HepG2 (cell line): ENCODE results near the gene UBE2O. TPM values are rescaled to one million over a fixed set of nuclear protein-coding genes. Genes with fewer than 3 reads are reported as not detected.

Source experiments
- CEBPZ ChIP-seq: IDR thresholded peaks from 2 replicates; pipeline ENCODE4 v1.6.1; 2012; ENCODE audit warnings: low read length, improper control_type of control experiment
- CHD2 ChIP-seq: IDR thresholded peaks from 2 replicates; pipeline ENCODE4 v1.6.1; 2011; ENCODE audit warnings: low read depth, low read length, improper control_type of control experiment
- GTF2F1 ChIP-seq: fragments of 150-350 bp; IDR thresholded peaks from 2 replicates; pipeline ENCODE4 v1.6.1; 2014; ENCODE audit warnings: low read length
- HOXA9 ChIP-seq: sonication (generic); formaldehyde crosslinking; IDR thresholded peaks from 2 replicates; pipeline ENCODE4 v1.8.1; 2022; ENCODE audit warnings: missing genetic modification reagents, mild to moderate bottlenecking, moderate library complexity, borderline replicate concordance
- HOXD1 ChIP-seq: sonication (generic); formaldehyde crosslinking; IDR thresholded peaks from 2 replicates; pipeline ENCODE4 v1.5.0; 2020; ENCODE audit warnings: missing genetic modification reagents
- KAT2B ChIP-seq: fragments of 150-350 bp; IDR thresholded peaks from 2 replicates; pipeline ENCODE4 v1.6.1; 2014; ENCODE audit warnings: low read depth, low read length, borderline replicate concordance
- KAT8 ChIP-seq: IDR thresholded peaks from 2 replicates; pipeline ENCODE4 v1.6.1; 2016; ENCODE audit warnings: missing genetic modification reagents, missing compliant biosample characterization
- MAFF ChIP-seq: IDR thresholded peaks from 2 replicates; pipeline ENCODE4 v1.6.1; 2011; ENCODE audit warnings: low read depth, low read length, improper control_type of control experiment
- NR2C2 ChIP-seq: sonication (generic); formaldehyde crosslinking; IDR thresholded peaks from 2 replicates; pipeline ENCODE4 v1.4.0; 2020; ENCODE audit warnings: missing genetic modification reagents, mild to moderate bottlenecking, moderate library complexity, borderline replicate concordance
- PHF20 ChIP-seq: sonication (generic); formaldehyde crosslinking; IDR thresholded peaks from 2 replicates; pipeline ENCODE4 v1.5.0; 2020; ENCODE audit warnings: mild to moderate bottlenecking, missing genetic modification reagents
- PTBP1 ChIP-seq: fragments of 200-400 bp; formaldehyde crosslinking; IDR thresholded peaks from 2 replicates; pipeline ENCODE4 v1.6.1; 2018; ENCODE audit warnings: low read length, low read depth; ENCODE audit not compliant: poor library complexity, severe bottlenecking
- SMARCE1 ChIP-seq: fragments of 450-650 bp; IDR thresholded peaks from 2 replicates; pipeline ENCODE4 v1.6.1; 2017; ENCODE audit warnings: borderline replicate concordance
- SNAPC5 ChIP-seq: sonication (generic); formaldehyde crosslinking; IDR thresholded peaks from 2 replicates; pipeline ENCODE4 v1.8.1; 2023; ENCODE audit warnings: mild to moderate bottlenecking, missing genetic modification reagents, borderline replicate concordance
- SOX13 ChIP-seq, 3 experiments: fragments of 450-650 bp in 1 of 3; sonication (generic) in 1 of 3; formaldehyde crosslinking in 1 of 3; IDR thresholded peaks in 2 of 3; conservative IDR thresholded peaks in 1 of 3; 2 replicates each; pipeline versions ENCODE4 v1.5.0 to v1.6.1; 2016 to 2020; ENCODE audit warnings: antibody characterized with exemption in 1 of 3, mild to moderate bottlenecking in 1 of 3, missing compliant biosample characterization in 1 of 3, missing genetic modification reagents in 1 of 3, moderate library complexity in 1 of 3
- TSC22D2 ChIP-seq: sonication (generic); formaldehyde crosslinking; IDR thresholded peaks from 2 replicates; pipeline ENCODE4 v1.5.1; 2020; ENCODE audit warnings: missing genetic modification reagents, mild to moderate bottlenecking, borderline replicate concordance
- ZBTB7A ChIP-seq: sonication (generic); formaldehyde crosslinking; IDR thresholded peaks from 2 replicates; pipeline ENCODE4 v1.8.0; 2022; ENCODE audit warnings: mild to moderate bottlenecking, missing genetic modification reagents
- ZNF232 ChIP-seq: sonication (generic); formaldehyde crosslinking; IDR thresholded peaks from 2 replicates; pipeline ENCODE4 v1.4.0; 2020; ENCODE audit warnings: missing genetic modification reagents, borderline replicate concordance
- ZNF292 ChIP-seq: sonication (generic); formaldehyde crosslinking; IDR thresholded peaks from 2 replicates; pipeline ENCODE4 v1.8.1; 2022; ENCODE audit warnings: mild to moderate bottlenecking, low read depth, missing genetic modification reagents, borderline replicate concordance
- ZNF569 ChIP-seq: sonication (generic); formaldehyde crosslinking; IDR thresholded peaks from 2 replicates; pipeline ENCODE4 v1.5.0; 2020; ENCODE audit warnings: mild to moderate bottlenecking, missing genetic modification reagents, moderate library complexity, borderline replicate concordance
- ZNF577 ChIP-seq: sonication (generic); formaldehyde crosslinking; IDR thresholded peaks from 2 replicates; pipeline ENCODE4 v1.4.0; 2020; ENCODE audit warnings: mild to moderate bottlenecking, low read depth, missing genetic modification reagents, borderline replicate concordance
- ZNF598 ChIP-seq: sonication (generic); formaldehyde crosslinking; IDR thresholded peaks from 2 replicates; pipeline ENCODE4 v1.5.1; 2020; ENCODE audit warnings: mild to moderate bottlenecking, missing genetic modification reagents, borderline replicate concordance
- ZNF776 ChIP-seq: sonication (generic); formaldehyde crosslinking; IDR thresholded peaks from 2 replicates; pipeline ENCODE4 v1.4.0; 2020; ENCODE audit warnings: mild to moderate bottlenecking, missing genetic modification reagents
- ZNF839 ChIP-seq: sonication (generic); formaldehyde crosslinking; IDR thresholded peaks from 2 replicates; pipeline ENCODE4 v1.4.0; 2020; ENCODE audit warnings: missing genetic modification reagents, mild to moderate bottlenecking, borderline replicate concordance
- polyA plus RNA-seq, 8 experiments: library from polyadenylated mRNA; depleted of rRNA in 3 of 8; stranded (reverse) in 7 of 8; unstranded in 1 of 8; fragments of >200 nt; fragmentation: Illumina TruSeq in 4 of 8; extraction: Trizol in 4 of 8; gene quantifications; 2 replicates each; pipeline versions ENCODE4 v1.2.1 to v1.2.3, GENCODE V29; 2011 to 2016; ENCODE audit warnings: low read depth in 4 of 8, missing spikeins in 1 of 8, mixed read lengths in 1 of 8; ENCODE audit not compliant: insufficient read depth in 1 of 8
- total RNA-seq, 5 experiments: library from RNA; depleted of rRNA; stranded (reverse); fragments of >200 nt; fragmentation: Illumina TruSeq; extraction: Trizol; gene quantifications; 2 replicates each; pipeline ENCODE4 v1.2.3, GENCODE V29; 2016; ENCODE audit warnings: low read depth in 1 of 5
- TF ChIP-seq, protein P1 (sequence below): IDR thresholded peaks from 2 replicates; pipeline ENCODE4 v1.6.1; 2016
- TF ChIP-seq, protein P2 (sequence below): sonication (generic); formaldehyde crosslinking; IDR thresholded peaks from 2 replicates; pipeline ENCODE4 v1.9.0; 2021; ENCODE audit warnings: missing genetic modification reagents, mild to moderate bottlenecking, borderline replicate concordance

Gene UBE2O
- total and polyA plus RNA-seq, 2 of the 13 experiments (the other 11 are each of a cell fraction or from before 2014, with no cell fraction given), result 21.5 to 23.5 TPM

- 0 out of 2 replicates have a peak, but pooled peaks have one; percentile 35 for TF ChIP-seq ZNF232
- TF ChIP-seq HOXA9 (CRISPR knock-in tag), result no peak
- no peak for TF ChIP-seq ZNF577 (CRISPR knock-in tag)
- TF ChIP-seq KAT2B, result no peak
- peak; percentile 24; the same call in 1 of the 2 replicates for TF ChIP-seq ZNF292 (CRISPR knock-in tag)
- TF ChIP-seq ZNF776 (CRISPR knock-in tag), result no peak
- no peak for TF ChIP-seq SNAPC5 (CRISPR knock-in tag)
- no peak for TF ChIP-seq ZBTB7A (CRISPR knock-in tag)
- 0 out of 2 replicates have a peak, but pooled peaks have one; percentile 14 for TF ChIP-seq ZNF569 (CRISPR knock-in tag)
- TF ChIP-seq TSC22D2 (CRISPR knock-in tag), result no peak
- no peak for TF ChIP-seq GTF2F1
- TF ChIP-seq CEBPZ, result no peak
- no peak for TF ChIP-seq MAFF
- TF ChIP-seq, protein P1, sequence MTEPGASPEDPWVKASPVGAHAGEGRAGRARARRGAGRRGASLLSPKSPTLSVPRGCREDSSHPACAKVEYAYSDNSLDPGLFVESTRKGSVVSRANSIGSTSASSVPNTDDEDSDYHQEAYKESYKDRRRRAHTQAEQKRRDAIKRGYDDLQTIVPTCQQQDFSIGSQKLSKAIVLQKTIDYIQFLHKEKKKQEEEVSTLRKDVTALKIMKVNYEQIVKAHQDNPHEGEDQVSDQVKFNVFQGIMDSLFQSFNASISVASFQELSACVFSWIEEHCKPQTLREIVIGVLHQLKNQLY (CRISPR knock-in tag), result no peak
- no peak for TF ChIP-seq CHD2
- no peak for TF ChIP-seq NR2C2 (CRISPR knock-in tag)
- TF ChIP-seq ZNF598 (CRISPR knock-in tag), result 0 out of 2 replicates have a peak, but pooled peaks have one; percentile 11
- no peak for TF ChIP-seq ZNF839
- TF ChIP-seq SOX13 (IDR thresholded peaks at IDR 0.05), result no peak
- TF ChIP-seq SOX13 (CRISPR knock-in tag; conservative IDR thresholded peaks at IDR 0.05 in 1 of 2, IDR thresholded peaks at IDR 0.05 in 1 of 2), result no peak
- no peak for TF ChIP-seq PTBP1
- no peak for TF ChIP-seq SMARCE1
- no peak for TF ChIP-seq KAT8
- TF ChIP-seq, protein P2, sequence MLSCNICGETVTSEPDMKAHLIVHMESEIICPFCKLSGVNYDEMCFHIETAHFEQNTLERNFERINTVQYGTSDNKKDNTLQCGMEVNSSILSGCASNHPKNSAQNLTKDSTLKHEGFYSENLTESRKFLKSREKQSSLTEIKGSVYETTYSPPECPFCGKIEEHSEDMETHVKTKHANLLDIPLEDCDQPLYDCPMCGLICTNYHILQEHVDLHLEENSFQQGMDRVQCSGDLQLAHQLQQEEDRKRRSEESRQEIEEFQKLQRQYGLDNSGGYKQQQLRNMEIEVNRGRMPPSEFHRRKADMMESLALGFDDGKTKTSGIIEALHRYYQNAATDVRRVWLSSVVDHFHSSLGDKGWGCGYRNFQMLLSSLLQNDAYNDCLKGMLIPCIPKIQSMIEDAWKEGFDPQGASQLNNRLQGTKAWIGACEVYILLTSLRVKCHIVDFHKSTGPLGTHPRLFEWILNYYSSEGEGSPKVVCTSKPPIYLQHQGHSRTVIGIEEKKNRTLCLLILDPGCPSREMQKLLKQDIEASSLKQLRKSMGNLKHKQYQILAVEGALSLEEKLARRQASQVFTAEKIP, result no peak
- peak; percentile 21; the same call in 1 of the 2 replicates for TF ChIP-seq HOXD1
- no peak for TF ChIP-seq PHF20 (CRISPR knock-in tag)
Measured at GRCh38 chr17:76452127-76452659, 759 bp downstream of the UBE2O start (continued).
